ENCODE data around the gene PDIA2.
"Not testable (repeated sequence)": the region's sequence is repeated elsewhere in the genome, so short reads cannot be mapped to it uniquely, and the experiment has no call there.

Gene PDIA2

GRCh38 chr16:303760-304505 is 21.0 kb downstream of the PDIA2 start:
- DNase-seq = no peak

GRCh38 chr16:305916-306626 is 23.1 kb downstream of the PDIA2 start:
- no peak for DNase-seq

GRCh38 chr16:306911-307370 is 24.0 kb downstream of the PDIA2 start:
- no peak for DNase-seq

- no peak for DNase-seq
Observed at GRCh38 chr16:307691-308312, 24.8 kb downstream of the PDIA2 start.

GRCh38 chr16:309476-309875 is 26.5 kb downstream of the PDIA2 start:
- DNase-seq = no peak

GRCh38 chr16:311725-312124 is 28.8 kb downstream of the PDIA2 start:
- no peak for DNase-seq

GRCh38 chr16:314351-314750 is 31.4 kb downstream of the PDIA2 start:
- no peak for DNase-seq

- no peak for DNase-seq
Observed at GRCh38 chr16:314795-315299, 31.9 kb downstream of the PDIA2 start.

- no peak for DNase-seq
Observed at GRCh38 chr16:316741-317464, 33.9 kb downstream of the PDIA2 start.

GRCh38 chr16:317583-317982 is 34.6 kb downstream of the PDIA2 start:
- no peak for DNase-seq

GRCh38 chr16:318628-319027 is 35.7 kb downstream of the PDIA2 start:
- no peak for DNase-seq

- DNase-seq = no peak
Observed at GRCh38 chr16:320206-320605, 37.2 kb downstream of the PDIA2 start.

- no peak for DNase-seq
Observed at GRCh38 chr16:321532-321931, 38.6 kb downstream of the PDIA2 start.

GRCh38 chr16:322476-323143 is 39.6 kb downstream of the PDIA2 start:
- DNase-seq = no peak

GRCh38 chr16:324201-324450 is 41.2 kb downstream of the PDIA2 start:
- DNase-seq = no peak

GRCh38 chr16:324451-325334 is 41.7 kb downstream of the PDIA2 start:
- no peak for DNase-seq

GRCh38 chr16:325375-326145 is 42.6 kb downstream of the PDIA2 start:
- DNase-seq = no peak

GRCh38 chr16:330741-331140 is 47.8 kb downstream of the PDIA2 start:
- DNase-seq = no peak

GRCh38 chr16:331181-331814 is 48.3 kb downstream of the PDIA2 start:
- DNase-seq = not testable (repeated sequence)

- DNase-seq = no peak
Observed at GRCh38 chr16:333406-334094, 50.6 kb downstream of the PDIA2 start.
